Effector CD8-positive, alpha-beta T cell (primary cell): ENCODE results near the gene CCDC71.

Source experiments
- DNase-seq: peaks from one replicate; lab custom pipeline; 2025; lab: John Stamatoyannopoulos, UW

Gene CCDC71

DNA sequence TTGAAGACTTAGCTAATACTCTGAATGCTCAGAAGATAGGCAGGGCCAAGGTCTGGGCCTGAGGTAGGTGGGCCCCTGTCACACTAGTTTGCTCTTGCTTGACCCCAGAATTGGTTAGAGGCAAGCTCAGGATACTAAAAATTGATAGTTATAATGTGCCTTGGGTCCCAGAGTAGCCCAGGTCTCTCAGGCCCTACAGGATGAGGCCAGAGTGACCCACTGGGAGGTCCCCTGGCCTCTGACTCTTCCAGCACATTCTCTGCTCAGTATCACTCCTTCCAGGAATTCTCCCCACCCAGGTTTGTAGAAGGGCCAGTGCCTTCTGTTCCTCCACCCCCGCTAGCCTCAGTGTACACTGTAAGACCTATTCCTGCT is 4.6 kb upstream of the CCDC71 start:
- no peak for DNase-seq

GRCh38 chr3:49166752-49167556 is 823 bp upstream of the CCDC71 start:
- DNase-seq = no peak

DNA sequence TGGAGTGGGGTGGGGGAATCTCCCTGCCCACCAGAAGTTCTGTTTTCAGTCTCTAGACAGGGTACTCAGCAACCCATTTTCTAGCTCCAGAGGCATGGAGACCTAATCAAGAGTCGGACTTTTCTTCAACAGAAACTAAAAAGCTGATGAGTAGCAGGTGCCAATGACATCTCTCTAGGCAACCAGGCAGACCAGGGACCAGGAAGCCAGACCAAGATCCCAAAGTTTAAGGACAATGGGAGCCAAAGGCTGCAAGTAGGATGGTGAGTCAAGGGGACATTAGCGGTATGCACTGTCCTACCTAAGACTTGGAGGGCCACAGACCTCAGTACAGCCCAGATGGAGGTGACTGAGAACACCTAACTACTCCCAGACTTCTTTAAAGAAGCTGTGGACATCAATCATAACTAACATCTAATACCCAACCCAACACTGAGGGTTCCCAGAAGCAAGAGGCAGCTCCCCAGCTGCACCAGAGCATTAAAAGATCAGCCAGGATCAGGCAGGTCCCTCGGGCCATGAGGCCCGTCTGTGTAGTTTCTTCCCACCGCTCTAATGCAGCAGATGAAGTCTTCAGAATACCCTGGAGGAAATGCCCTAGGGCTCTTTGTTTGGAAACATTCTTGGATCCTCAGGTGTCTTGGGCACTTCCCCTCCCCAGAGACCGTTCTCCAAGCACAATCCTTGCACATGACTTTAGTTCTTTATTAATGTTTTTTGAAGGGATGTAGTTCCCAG is 979 bp downstream of the CCDC71 start:
- no peak for DNase-seq

- no peak for DNase-seq
These were observed 2.5 kb downstream of the CCDC71 start for GRCh38 chr3:49163609-49164008.

- DNase-seq = no peak
These were observed 3.2 kb downstream of the CCDC71 start for GRCh38 chr3:49162751-49163419.

DNA sequence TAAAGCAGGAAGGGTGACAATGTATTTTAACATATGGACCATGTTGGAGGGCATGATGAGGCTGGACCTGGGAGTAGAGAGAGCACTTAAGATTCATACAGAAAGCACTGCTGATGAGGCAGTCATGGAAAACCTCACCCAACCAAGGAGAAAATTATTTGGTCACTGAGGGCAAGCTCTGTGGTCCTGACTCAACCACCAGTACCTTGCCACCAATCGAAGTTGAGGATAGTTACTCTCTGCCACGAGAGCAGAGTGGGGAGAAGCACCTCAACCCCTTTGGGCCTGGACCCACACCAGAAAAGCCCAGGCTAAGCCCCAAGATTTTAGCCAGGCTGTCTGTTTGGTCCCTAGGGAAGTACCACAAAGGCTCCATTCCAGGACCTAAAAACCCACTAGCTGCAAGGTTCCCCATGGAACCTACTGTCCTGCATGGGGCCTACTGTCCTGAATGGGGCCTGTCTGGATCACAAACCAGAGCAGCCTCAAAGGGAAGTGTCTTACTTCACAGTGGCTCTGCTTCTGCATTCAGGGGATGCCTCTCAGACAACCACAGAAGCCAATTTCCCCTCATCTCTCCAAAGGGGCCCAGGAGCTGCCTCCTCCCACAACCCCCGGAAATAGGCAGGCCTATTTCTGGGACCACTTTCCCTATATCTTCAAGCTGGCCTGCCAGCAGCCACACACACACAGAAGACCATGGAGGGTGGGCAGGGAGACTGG is 4.2 kb downstream of the CCDC71 start:
- no peak for DNase-seq

- no peak for DNase-seq
These were observed 4.9 kb downstream of the CCDC71 start for GRCh38 chr3:49161197-49161596.

DNA sequence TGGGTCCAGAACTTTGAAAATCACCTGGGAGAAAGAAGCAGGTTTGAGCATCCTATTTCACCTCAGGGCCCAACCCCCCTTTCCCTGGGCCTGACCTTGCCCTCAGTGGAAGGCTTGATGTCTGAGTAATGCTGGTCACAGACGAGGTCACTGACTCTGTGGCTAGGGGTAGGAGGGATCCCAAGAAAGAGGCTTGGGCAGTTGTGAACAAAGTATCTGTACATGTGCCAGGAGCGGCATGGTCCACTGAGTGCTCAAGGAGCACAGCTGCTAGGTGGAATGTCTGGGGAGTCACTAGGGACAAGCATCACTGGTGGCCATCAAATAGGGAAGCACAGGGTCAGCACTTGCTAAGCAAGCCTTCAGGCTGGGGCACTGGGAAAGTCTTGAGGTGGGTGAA is 7.3 kb downstream of the CCDC71 start:
- DNase-seq = no peak

DNA sequence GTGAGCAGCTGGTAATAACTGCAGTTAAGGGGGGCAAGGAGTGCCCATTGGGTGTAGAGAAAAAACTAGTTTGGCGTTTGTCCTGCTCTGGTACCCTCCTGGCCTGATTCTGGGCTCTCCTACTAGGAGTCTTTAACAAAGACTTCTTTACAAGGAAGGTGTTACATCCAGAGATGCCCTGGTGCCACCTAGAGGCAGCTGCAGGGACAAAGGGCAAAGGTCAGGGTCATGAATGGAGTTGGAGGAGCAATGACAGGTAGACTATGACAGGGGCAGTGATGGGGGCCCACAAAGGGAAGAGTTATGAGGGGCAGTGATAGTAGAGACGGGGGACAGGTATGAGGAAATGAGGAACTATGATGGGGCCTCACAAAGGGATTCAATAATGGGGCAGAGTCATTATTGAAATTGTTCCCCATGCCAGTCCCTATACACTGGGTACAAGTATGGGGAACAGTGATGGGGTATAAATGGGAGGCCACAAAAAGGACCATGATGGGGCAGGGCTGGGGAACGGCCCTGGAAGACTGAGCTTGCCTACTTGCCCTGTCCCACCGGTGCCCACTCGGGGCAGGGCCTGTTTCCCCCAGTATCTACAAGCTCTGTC is 7.9 kb downstream of the CCDC71 start:
- peak; percentile 35 for DNase-seq

- no peak for DNase-seq
These were observed 8.8 kb downstream of the CCDC71 start for GRCh38 chr3:49157289-49157688.

GRCh38 chr3:49153349-49153912 is 12.7 kb downstream of the CCDC71 start:
- no peak for DNase-seq

DNA sequence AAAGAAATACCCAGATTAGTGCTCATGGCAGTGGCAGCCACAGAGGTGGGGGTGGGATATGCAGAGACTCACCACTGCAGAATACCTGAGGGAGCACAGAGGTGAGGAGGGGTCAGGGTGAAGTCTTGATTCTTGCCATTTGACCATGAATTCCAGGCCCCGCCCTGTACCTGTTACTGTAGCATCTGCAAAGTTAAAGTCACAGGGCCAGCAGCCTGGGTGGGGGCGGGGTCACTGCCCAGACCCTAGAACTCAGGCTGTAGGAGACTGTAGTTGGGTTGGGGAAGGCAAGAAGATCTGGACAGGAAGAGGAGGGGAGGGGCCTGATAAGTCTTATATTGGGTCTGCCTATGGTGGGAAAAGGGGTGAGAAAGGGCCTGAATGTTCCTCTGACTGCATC is 14.5 kb downstream of the CCDC71 start:
- no peak for DNase-seq

DNA sequence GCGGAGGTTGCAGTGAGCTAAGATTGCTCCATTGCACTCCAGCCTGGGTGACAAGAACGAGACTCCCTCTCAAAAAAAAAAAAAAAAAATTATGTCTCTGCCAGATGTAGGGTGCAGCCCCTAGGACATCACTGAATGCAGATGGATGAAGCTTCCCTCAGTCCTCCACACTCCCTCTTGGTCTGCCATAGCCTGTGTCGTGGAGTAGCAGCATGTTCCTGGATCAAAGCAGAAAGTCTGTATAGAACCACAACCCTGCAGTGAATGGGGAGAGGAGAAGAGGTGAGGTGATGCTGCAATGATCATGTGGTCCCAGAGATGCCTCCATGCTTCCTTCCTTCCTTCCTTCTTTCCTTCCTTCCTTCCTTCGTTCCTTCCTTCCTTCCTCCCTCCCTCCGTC is 18.0 kb downstream of the CCDC71 start:
- DNase-seq = no peak

- no peak for DNase-seq
These were observed 26.1 kb downstream of the CCDC71 start for GRCh38 chr3:49140080-49140479.

DNA sequence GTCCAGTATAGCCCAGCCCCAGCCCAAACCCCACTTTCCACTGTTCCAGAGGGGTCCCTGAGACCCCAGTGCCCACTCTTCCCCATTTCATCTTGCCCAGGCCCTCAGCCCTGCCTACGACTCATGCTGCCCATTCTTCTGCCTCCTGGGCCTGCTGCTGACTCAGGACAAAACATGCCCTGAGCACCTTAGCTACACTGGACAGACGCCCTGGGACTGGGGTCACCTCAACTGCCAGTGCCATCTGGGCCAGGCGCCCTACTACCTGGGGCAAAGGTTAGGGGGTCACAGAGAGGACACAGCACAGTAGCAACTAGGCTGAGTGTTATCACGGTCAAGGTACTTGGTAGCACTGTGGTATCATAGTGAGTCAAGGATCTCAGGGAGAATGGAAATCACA is 30.6 kb downstream of the CCDC71 start:
- DNase-seq = no peak

DNA sequence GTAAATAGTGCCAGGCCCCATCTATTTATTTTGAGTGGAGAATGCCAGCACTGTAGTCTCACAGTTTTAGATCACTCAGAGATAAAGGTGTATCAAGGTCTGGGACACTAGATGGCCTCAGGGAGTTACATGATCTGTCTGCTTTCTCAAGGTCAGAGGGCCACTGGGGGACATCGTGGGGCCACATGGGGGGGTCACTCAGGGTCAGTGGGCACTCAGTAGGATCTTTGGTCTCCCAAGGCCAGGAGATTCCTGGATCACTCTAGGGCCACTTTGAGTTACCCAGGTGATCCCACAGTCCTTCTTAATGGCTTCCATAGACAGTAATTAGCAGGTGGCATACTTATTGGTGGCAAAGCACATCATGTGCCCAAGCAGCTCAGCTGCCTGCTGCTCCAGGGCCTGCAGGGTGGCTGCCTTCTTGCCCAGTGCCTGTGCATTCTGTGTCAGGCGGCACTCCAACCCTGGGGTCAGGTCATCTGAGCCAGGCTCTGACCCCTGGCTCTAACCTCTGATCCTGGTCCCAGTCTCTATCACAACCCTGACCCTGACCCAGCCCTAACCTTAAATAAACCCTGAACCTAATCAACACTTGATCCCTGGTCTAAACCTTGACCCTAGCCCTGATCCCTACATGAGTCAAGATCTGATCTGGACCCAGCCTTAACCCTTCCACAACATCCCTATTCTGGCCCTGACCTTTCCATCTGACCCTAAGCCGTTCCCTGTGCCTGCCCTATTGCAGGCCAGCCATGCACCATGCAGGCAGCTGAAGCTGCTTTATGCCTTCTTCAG is 31.5 kb downstream of the CCDC71 start:
- DNase-seq = no peak

- DNase-seq = no peak
These were observed 32.7 kb downstream of the CCDC71 start for GRCh38 chr3:49133226-49133951.

- no peak for DNase-seq
These were observed 33.5 kb downstream of the CCDC71 start, which contains the start of gene LAMB2 for GRCh38 chr3:49132437-49133225. Gene LAMB2 (minus strand): TSS chr3:49133050. CDS start chr3:49132867, 183 bp downstream.

DNA sequence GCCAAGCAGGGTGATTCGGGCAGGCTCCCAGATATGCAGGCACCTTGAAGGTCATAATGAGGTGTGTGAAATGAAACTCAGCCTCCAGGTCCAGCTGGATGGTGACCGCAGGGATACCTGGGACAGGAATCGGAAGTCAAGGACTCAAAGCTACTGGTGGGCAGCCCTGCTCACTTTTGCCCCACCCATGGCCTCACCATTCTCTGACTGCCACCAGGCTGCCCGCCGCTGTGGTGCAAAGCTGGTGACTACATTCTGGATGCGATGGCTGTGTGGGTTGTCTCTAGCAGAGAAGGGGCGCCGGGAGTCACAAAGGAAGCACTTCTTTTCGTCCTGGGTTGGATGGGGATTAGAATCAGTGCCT is 34.1 kb downstream of the CCDC71 start:
- DNase-seq = no peak
